ENCODE results near the gene NLRP10. TPM values are rescaled to one million over a fixed set of nuclear protein-coding genes. Genes with fewer than 3 reads are reported as not detected.

NLRP10 gene, protein sequence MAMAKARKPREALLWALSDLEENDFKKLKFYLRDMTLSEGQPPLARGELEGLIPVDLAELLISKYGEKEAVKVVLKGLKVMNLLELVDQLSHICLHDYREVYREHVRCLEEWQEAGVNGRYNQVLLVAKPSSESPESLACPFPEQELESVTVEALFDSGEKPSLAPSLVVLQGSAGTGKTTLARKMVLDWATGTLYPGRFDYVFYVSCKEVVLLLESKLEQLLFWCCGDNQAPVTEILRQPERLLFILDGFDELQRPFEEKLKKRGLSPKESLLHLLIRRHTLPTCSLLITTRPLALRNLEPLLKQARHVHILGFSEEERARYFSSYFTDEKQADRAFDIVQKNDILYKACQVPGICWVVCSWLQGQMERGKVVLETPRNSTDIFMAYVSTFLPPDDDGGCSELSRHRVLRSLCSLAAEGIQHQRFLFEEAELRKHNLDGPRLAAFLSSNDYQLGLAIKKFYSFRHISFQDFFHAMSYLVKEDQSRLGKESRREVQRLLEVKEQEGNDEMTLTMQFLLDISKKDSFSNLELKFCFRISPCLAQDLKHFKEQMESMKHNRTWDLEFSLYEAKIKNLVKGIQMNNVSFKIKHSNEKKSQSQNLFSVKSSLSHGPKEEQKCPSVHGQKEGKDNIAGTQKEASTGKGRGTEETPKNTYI
- not detected for total RNA-seq

DNA sequence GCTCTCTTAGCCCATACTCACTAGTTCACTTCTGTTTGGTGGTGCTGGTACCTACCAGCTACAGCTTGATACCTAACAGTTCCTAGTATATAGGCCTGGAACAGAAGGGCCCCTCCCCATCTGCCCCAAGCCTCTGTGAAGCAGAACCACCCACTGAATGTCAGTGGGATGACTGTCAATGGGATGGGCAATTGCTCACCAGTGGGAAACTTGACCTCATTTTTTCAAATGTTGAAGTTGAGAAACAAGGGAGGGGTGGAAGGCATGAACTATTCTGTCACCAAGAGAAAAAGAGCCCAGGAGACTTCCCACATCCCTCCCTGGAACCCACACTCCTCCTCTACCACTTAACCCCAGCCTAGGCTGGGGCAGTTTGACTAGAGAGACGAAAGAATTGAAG lies at the start of gene NLRP10:
Gene NLRP10, minus strand, starts transcription at position 62 of the 400 bp plus-strand sequence. CDS start 1,952 bp downstream, outside the sequence.
- H3K4me1 ChIP-seq = no peaks in the 10 kb centered on the region
- peaks cover 0 to 6% (median 0%) of the 10 kb centered on the region in 4 donors for H3K27me3 ChIP-seq
- intact Hi-C loops (cut with DNase I) = no loop called here
- TF ChIP-seq, protein P1, sequence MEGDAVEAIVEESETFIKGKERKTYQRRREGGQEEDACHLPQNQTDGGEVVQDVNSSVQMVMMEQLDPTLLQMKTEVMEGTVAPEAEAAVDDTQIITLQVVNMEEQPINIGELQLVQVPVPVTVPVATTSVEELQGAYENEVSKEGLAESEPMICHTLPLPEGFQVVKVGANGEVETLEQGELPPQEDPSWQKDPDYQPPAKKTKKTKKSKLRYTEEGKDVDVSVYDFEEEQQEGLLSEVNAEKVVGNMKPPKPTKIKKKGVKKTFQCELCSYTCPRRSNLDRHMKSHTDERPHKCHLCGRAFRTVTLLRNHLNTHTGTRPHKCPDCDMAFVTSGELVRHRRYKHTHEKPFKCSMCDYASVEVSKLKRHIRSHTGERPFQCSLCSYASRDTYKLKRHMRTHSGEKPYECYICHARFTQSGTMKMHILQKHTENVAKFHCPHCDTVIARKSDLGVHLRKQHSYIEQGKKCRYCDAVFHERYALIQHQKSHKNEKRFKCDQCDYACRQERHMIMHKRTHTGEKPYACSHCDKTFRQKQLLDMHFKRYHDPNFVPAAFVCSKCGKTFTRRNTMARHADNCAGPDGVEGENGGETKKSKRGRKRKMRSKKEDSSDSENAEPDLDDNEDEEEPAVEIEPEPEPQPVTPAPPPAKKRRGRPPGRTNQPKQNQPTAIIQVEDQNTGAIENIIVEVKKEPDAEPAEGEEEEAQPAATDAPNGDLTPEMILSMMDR (IDR thresholded peaks at IDR 0.05) = no peak
- no peak for TF ChIP-seq POLR2A (IDR thresholded peaks at IDR 0.05)
- no peaks in the 10 kb centered on the region for H3K9me3 ChIP-seq
- no peak within 1 kb of the TSS for H3K27ac ChIP-seq
- no peak for DNase-seq
- H3K36me3 ChIP-seq = no peaks in the 10 kb centered on the region
- 70 to 100% methylated on average over 1 of the region's 1 CpG for WGBS, 2 donors
- no peak within 1 kb of the TSS for H3K4me3 ChIP-seq

DNA sequence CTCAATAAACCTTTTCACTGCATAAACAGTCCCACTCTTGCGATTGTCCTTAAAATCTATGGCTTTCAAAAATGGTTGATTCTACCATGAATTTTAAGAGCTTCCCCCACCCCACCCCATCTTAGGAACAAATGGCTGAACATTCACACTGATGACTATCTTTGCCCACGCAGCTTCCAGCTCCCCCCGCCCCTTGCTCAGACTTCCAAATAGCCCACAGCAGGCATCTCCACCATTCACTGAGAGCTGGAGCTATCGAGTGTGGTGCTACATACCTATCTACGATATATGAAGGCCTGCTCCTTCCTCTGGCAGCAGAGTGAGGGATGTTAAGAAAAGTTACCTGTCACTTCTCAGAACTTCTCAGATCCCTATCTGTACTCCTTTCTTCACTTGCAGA lies 48.6 kb upstream of the NLRP10 start:
- Histone ChIP-seq H3K36me3 (no peaks in the 10 kb centered on the region), H3K9me3 (no peaks in the 10 kb centered on the region), H3K4me3 (no peak overlapping the region), H3K4me1 (peaks cover 0 to 12% (median 8%) of the 10 kb centered on the region in 3 donors), H3K27me3 (peaks cover 0 to 40% (median 0%) of the 10 kb centered on the region in 4 donors), H3K27ac (no peak overlapping the region)
- 70 to 78% methylated on average over 5 of the region's 5 CpGs for WGBS, 2 donors
- no peak for TF ChIP-seq POLR2A (IDR thresholded peaks at IDR 0.05)
- TF ChIP-seq, protein P1 (IDR thresholded peaks at IDR 0.05) = no peak
- intact Hi-C loops (cut with DNase I) = no loop called here
- DNase-seq = no peak

DNA sequence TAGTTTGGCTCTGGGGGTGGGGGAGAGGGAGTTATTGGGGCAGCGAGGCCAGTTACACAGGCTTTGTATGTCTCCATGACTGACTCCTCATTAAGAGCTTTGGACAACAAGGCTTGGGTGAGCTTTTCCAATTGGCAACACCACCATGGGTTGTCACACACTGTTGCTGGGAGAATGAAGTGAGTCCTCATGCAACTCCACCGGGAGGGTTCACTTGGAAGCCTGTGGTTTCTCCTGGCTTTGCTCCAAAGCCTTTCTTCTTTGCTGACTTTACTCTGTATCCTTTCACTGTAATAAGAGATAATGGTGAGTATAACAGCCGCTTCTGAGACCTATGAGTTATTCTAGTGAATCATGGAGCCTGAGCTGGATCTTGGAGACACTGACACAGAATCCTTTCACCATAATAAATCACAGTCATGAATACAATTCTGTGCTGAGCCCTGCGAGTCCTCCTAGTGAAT lies 46.8 kb upstream of the NLRP10 start:
- 19 to 37% methylated on average over 2 to 4 of the region's 4 CpGs for WGBS, 2 donors
- no peaks in the 10 kb centered on the region for H3K9me3 ChIP-seq
- peaks cover 0 to 22% (median 0%) of the 10 kb centered on the region in 4 donors for H3K27me3 ChIP-seq
- intact Hi-C loops (cut with DNase I) = no loop called here
- H3K4me3 ChIP-seq = no peak overlapping the region
- DNase-seq = no peak
- H3K36me3 ChIP-seq = no peaks in the 10 kb centered on the region
- TF ChIP-seq POLR2A (IDR thresholded peaks at IDR 0.05) = no peak
- TF ChIP-seq, protein P1 (IDR thresholded peaks at IDR 0.05) = no peak
- H3K4me1 ChIP-seq = no peaks in the 10 kb centered on the region
- no peak overlapping the region for H3K27ac ChIP-seq

DNA sequence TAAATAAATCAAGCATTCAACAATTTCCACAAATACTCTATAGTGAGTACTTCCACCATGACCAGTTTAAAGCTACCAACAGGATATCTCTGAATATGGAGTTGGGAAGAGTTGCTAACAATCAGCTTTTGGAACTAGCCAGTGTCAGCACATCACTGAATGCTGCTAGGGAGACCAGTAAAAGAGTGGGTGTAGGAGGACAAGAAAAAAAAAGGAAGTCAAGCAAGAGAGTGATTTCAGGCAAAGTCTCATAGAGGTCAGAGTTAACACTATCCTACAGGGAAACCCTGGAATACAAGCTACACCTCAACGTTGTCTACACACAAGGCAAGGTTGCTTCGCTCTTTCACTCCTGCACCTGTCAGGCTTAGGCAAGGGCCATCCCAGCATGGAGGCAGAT lies 46.1 kb upstream of the NLRP10 start:
- TF ChIP-seq, protein P1 (IDR thresholded peaks at IDR 0.05) = no peak
- TF ChIP-seq POLR2A (IDR thresholded peaks at IDR 0.05) = no peak
- intact Hi-C loops (cut with DNase I) = no loop called here

DNA sequence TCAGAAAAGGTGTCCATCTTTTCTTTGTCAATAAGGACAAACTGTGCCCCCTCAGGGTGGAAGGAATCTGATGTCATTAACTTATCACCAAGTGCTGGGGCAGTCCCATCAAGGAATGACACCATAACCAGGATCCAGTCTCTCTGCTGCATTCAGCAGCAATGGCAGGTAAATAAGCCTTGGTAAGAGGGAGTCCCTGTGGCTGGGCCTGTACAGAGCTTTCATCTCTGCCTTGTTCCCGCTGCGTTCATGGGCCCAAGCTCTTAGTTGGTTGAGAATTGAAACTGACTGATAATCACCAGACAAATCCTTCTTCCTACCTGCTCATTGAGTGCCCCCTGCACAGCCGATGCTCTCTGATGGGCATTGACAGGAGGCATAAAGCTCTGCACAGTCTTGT lies 44.6 kb upstream of the NLRP10 start:
- 78 to 94% methylated on average over 3 of the region's 3 CpGs for WGBS, 2 donors
- Histone ChIP-seq H3K27ac (no peak overlapping the region), H3K4me1 (no peaks in the 10 kb centered on the region), H3K36me3 (no peaks in the 10 kb centered on the region), H3K4me3 (no peak overlapping the region), H3K27me3 (peaks cover 0 to under 1% (median 0%) of the 10 kb centered on the region in 4 donors), H3K9me3 (no peaks in the 10 kb centered on the region)
- no peak for DNase-seq
- intact Hi-C loops (cut with DNase I) = loop anchor here (5.0 kb wide), 1 partner anchor 82 kb away; no protein-coding TSS in a partner anchor
- no peak for TF ChIP-seq POLR2A (IDR thresholded peaks at IDR 0.05)
- TF ChIP-seq, protein P1 (IDR thresholded peaks at IDR 0.05) = no peak

More for the DNA sequence above, 46.1 kb upstream of the NLRP10 start:
- DNase-seq = no peak
- WGBS, 2 donors = 60 to 65% methylated on average over 2 of the region's 2 CpGs
- no peak overlapping the region for H3K27ac ChIP-seq
- peaks cover 0 to 16% (median 0%) of the 10 kb centered on the region in 4 donors for H3K27me3 ChIP-seq
- no peaks in the 10 kb centered on the region for H3K4me1 ChIP-seq
- no peaks in the 10 kb centered on the region for H3K36me3 ChIP-seq
- no peak overlapping the region for H3K4me3 ChIP-seq
- no peaks in the 10 kb centered on the region for H3K9me3 ChIP-seq

Measured in esophagus squamous epithelium (tissue), 5 donors.